ENCODE measurements around the gene KANSL1.

DNA sequence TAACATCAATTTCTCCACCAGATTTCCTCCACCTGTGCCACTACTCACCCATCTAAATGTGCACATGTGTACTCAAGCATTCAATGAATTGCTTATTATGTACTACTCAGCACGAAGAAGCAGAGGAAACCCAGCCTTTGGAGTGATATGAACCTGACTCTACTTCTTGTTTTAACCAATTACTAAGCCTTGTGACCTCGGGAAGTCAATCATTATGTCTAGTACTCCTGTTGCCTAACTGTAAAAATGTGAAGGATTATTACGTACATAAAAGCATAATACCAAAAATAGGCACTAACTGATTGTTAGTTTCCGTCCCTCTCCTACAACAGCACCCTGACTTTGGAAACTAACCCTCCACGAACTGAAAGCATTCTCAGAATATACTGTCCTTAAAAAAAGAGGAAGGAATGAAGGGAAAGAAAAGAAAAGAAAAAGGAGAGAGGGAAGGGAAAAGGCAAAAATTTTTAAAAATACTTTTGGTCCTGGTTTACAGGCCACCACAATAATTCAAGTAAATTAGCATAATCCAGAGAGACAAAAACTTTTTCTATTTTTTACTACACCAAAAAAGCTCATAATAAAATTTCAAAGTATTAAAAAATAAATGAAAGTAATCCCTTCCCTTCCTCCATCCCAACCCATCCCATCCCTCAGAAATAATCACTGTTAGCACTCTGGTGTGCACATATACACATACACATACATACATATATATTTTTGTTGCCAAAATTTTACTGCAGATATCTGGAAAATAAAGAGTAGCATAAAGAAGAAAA is 53.6 kb downstream of the KANSL1 start:
- no peak for TF ChIP-seq POLR2A (IDR thresholded peaks at IDR 0.05; ENCODE audit: extremely low read depth, insufficient read length)
- TF ChIP-seq, protein P1, sequence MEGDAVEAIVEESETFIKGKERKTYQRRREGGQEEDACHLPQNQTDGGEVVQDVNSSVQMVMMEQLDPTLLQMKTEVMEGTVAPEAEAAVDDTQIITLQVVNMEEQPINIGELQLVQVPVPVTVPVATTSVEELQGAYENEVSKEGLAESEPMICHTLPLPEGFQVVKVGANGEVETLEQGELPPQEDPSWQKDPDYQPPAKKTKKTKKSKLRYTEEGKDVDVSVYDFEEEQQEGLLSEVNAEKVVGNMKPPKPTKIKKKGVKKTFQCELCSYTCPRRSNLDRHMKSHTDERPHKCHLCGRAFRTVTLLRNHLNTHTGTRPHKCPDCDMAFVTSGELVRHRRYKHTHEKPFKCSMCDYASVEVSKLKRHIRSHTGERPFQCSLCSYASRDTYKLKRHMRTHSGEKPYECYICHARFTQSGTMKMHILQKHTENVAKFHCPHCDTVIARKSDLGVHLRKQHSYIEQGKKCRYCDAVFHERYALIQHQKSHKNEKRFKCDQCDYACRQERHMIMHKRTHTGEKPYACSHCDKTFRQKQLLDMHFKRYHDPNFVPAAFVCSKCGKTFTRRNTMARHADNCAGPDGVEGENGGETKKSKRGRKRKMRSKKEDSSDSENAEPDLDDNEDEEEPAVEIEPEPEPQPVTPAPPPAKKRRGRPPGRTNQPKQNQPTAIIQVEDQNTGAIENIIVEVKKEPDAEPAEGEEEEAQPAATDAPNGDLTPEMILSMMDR (IDR thresholded peaks at IDR 0.05; ENCODE audit: low read depth, low read length): no peak

Data from NB4 (cell line).